Retinal pigment epithelial cell (primary cell): ENCODE results near the gene EHBP1.

ENCODE experiments used
- DNase-seq: peaks from one replicate; pipeline ENCODE4 v3.0.0-alpha.2; 2010; ENCODE audit warnings: low read depth
- H3K4me3 ChIP-seq: 2 replicates; pipeline ENCODE4 v1.5.1; 2011; ENCODE audit warnings: mild to moderate bottlenecking, low read length, control low read depth, moderate library complexity
- CTCF ChIP-seq: conservative IDR thresholded peaks from 2 replicates; pipeline ENCODE4 v1.5.1; 2011; ENCODE audit warnings: low read depth, low read length, control low read depth, inconsistent platforms

Gene EHBP1

GRCh38 chr2:62760555-62760954 is 55.0 kb downstream of the EHBP1 start:
- DNase-seq = no peak
- no peak overlapping the region for H3K4me3 ChIP-seq
- no peak for TF ChIP-seq CTCF

GRCh38 chr2:62765619-62766376 is 60.3 kb downstream of the EHBP1 start:
- no peak for TF ChIP-seq CTCF
- DNase-seq = no peak
- no peak overlapping the region for H3K4me3 ChIP-seq

GRCh38 chr2:62768615-62769014 is 63.1 kb downstream of the EHBP1 start:
- DNase-seq = no peak
- no peak for TF ChIP-seq CTCF
- H3K4me3 ChIP-seq = no peak overlapping the region

GRCh38 chr2:62770629-62771028 is 65.1 kb downstream of the EHBP1 start:
- no peak for TF ChIP-seq CTCF
- no peak overlapping the region for H3K4me3 ChIP-seq
- no peak for DNase-seq

GRCh38 chr2:62774555-62775366 is 69.2 kb downstream of the EHBP1 start:
- DNase-seq = no peak
- no peak overlapping the region for H3K4me3 ChIP-seq
- peak; percentile 59 for TF ChIP-seq CTCF

- no peak for TF ChIP-seq CTCF
- no peak for DNase-seq
Observed at GRCh38 chr2:62775367-62775668, 69.8 kb downstream of the EHBP1 start.

GRCh38 chr2:62783679-62784078 is 78.2 kb downstream of the EHBP1 start:
- no peak for DNase-seq
- TF ChIP-seq CTCF = no peak
- no peak overlapping the region for H3K4me3 ChIP-seq

More at GRCh38 chr2:62775367-62775668, 69.8 kb downstream of the EHBP1 start:
- H3K4me3 ChIP-seq = no peak overlapping the region
